ENCODE measurements around the gene DVL2. TPM values are rescaled to one million over a fixed set of nuclear protein-coding genes. Genes with fewer than 3 reads are reported as not detected.

Gene DVL2
- total RNA-seq, 1 experiment from 2014 or later, result 45.7 TPM

GRCh38 chr17:7203391-7203790, 30.9 kb downstream of the DVL2 start:
- DNase-seq, result no peak
- H3K27ac Mint-ChIP-seq (ENCODE audit: unreplicated experiment), result no peak overlapping the region
- H3K27me3 Mint-ChIP-seq (ENCODE audit: unreplicated experiment), result peaks cover 51% of the 10 kb centered on the region
- intact Hi-C loops (cut with micrococcal nuclease; ENCODE audit: unreplicated experiment), result no loop called here
- no peaks in the 10 kb centered on the region for H3K36me3 Mint-ChIP-seq (ENCODE audit: insufficient read depth, unreplicated experiment)
- BruUV-seq (replicated peaks), result no TSS peak
- no peak overlapping the region for H3K4me3 Mint-ChIP-seq (ENCODE audit: low read depth, unreplicated experiment)
- no peak for TF ChIP-seq CTCF (IDR thresholded peaks at IDR 0.05; ENCODE audit: unreplicated experiment)
- no peaks in the 10 kb centered on the region for H3K9me3 Mint-ChIP-seq (ENCODE audit: low read depth, unreplicated experiment)
- H3K4me1 Mint-ChIP-seq (ENCODE audit: low read depth, unreplicated experiment), result peaks cover 8% of the 10 kb centered on the region
- CTCF ChIA-PET, result no interaction called here

GRCh38 chr17:7196651-7197401, 37.5 kb downstream of the DVL2 start:
- no peaks in the 10 kb centered on the region for H3K4me1 Mint-ChIP-seq (ENCODE audit: low read depth, unreplicated experiment)
- no peak overlapping the region for H3K27ac Mint-ChIP-seq (ENCODE audit: unreplicated experiment)
- CTCF ChIA-PET, result no interaction called here
- DNase-seq, result no peak
- no peaks in the 10 kb centered on the region for H3K36me3 Mint-ChIP-seq (ENCODE audit: insufficient read depth, unreplicated experiment)
- H3K9me3 Mint-ChIP-seq (ENCODE audit: low read depth, unreplicated experiment), result no peaks in the 10 kb centered on the region
- H3K27me3 Mint-ChIP-seq (ENCODE audit: unreplicated experiment), result peaks cover 17% of the 10 kb centered on the region
- no peak overlapping the region for H3K4me3 Mint-ChIP-seq (ENCODE audit: low read depth, unreplicated experiment)
- intact Hi-C loops (cut with micrococcal nuclease; ENCODE audit: unreplicated experiment), result no loop called here
- TF ChIP-seq CTCF (IDR thresholded peaks at IDR 0.05; ENCODE audit: unreplicated experiment), result no peak
- no TSS peak for BruUV-seq (replicated peaks)

GRCh38 chr17:7195971-7196370, 38.3 kb downstream of the DVL2 start:
- no peak overlapping the region for H3K27ac Mint-ChIP-seq (ENCODE audit: unreplicated experiment)
- H3K36me3 Mint-ChIP-seq (ENCODE audit: insufficient read depth, unreplicated experiment), result no peaks in the 10 kb centered on the region
- H3K9me3 Mint-ChIP-seq (ENCODE audit: low read depth, unreplicated experiment), result no peaks in the 10 kb centered on the region
- no peaks in the 10 kb centered on the region for H3K4me1 Mint-ChIP-seq (ENCODE audit: low read depth, unreplicated experiment)
- TF ChIP-seq CTCF (IDR thresholded peaks at IDR 0.05; ENCODE audit: unreplicated experiment), result no peak
- intact Hi-C loops (cut with micrococcal nuclease; ENCODE audit: unreplicated experiment), result no loop called here
- peaks cover 21% of the 10 kb centered on the region for H3K27me3 Mint-ChIP-seq (ENCODE audit: unreplicated experiment)
- no TSS peak for BruUV-seq (replicated peaks)
- CTCF ChIA-PET, result no interaction called here
- no peak overlapping the region for H3K4me3 Mint-ChIP-seq (ENCODE audit: low read depth, unreplicated experiment)
- no peak for DNase-seq

- DNase-seq, result no peak
- H3K27me3 Mint-ChIP-seq (ENCODE audit: unreplicated experiment), result peaks cover 21% of the 10 kb centered on the region
- no peaks in the 10 kb centered on the region for H3K9me3 Mint-ChIP-seq (ENCODE audit: low read depth, unreplicated experiment)
- BruUV-seq (replicated peaks), result no TSS peak
- no peak overlapping the region for H3K27ac Mint-ChIP-seq (ENCODE audit: unreplicated experiment)
- TF ChIP-seq CTCF (IDR thresholded peaks at IDR 0.05; ENCODE audit: unreplicated experiment), result no peak
- H3K36me3 Mint-ChIP-seq (ENCODE audit: insufficient read depth, unreplicated experiment), result no peaks in the 10 kb centered on the region
- H3K4me3 Mint-ChIP-seq (ENCODE audit: low read depth, unreplicated experiment), result no peak overlapping the region
- CTCF ChIA-PET, result no interaction called here
- intact Hi-C loops (cut with micrococcal nuclease; ENCODE audit: unreplicated experiment), result no loop called here
- no peaks in the 10 kb centered on the region for H3K4me1 Mint-ChIP-seq (ENCODE audit: low read depth, unreplicated experiment)
Observed at GRCh38 chr17:7192271-7192937, 41.9 kb downstream of the DVL2 start.

Data from Calu3 (cell line).